HCT116 (cell line): ENCODE measurements around the gene LTBP1.

Source experiments
- ATF3 ChIP-seq: IDR thresholded peaks from 2 replicates; pipeline ENCODE4 v1.6.1; 2012
- CEBPB ChIP-seq: IDR thresholded peaks from 2 replicates; pipeline ENCODE4 v1.6.1; 2012; ENCODE audit warnings: low read depth
- CTCF ChIP-seq, 3 experiments: fragments of 200-600 bp in 1 of 3; sonication (generic) in 1 of 3; IDR thresholded peaks in 2 of 3; conservative IDR thresholded peaks in 1 of 3; 2 replicates each; pipeline ENCODE4 v1.5.1; 2012 to 2017; ENCODE audit warnings: low read depth in 2 of 3, low read length in 2 of 3, antibody characterized with exemption in 1 of 3, borderline replicate concordance in 1 of 3, control low read depth in 1 of 3, mild to moderate bottlenecking in 1 of 3, mixed read lengths in 1 of 3, mixed run types in 1 of 3, moderate library complexity in 1 of 3; ENCODE audit not compliant: insufficient read depth in 1 of 3
- ELF1 ChIP-seq: IDR thresholded peaks from 2 replicates; pipeline ENCODE4 v1.6.1; 2012; ENCODE audit warnings: low read depth, borderline replicate concordance
- EZH2 ChIP-seq: fragments of 200-600 bp; sonication (generic); IDR thresholded peaks from 2 replicates; pipeline ENCODE4 v1.6.1; 2017; ENCODE audit warnings: antibody characterized with exemption, mixed run types
- EZH2phosphoT487 ChIP-seq: fragments of 200-600 bp; IDR thresholded peaks from 2 replicates; pipeline ENCODE4 v1.6.1; 2018; ENCODE audit warnings: antibody characterized with exemption, borderline replicate concordance
- JUND ChIP-seq: IDR thresholded peaks from 2 replicates; pipeline ENCODE4 v1.6.1; 2012
- POLR2A ChIP-seq: IDR thresholded peaks from 2 replicates; pipeline ENCODE4 v1.7.0; 2011; ENCODE audit warnings: borderline replicate concordance; ENCODE audit not compliant: insufficient read depth, insufficient read length; ENCODE audit errors: extremely low read depth
- POLR2AphosphoS5 ChIP-seq: IDR thresholded peaks from 2 replicates; pipeline ENCODE4 v1.6.1; 2011; ENCODE audit warnings: mild to moderate bottlenecking, low read depth, low read length, moderate library complexity
- REST ChIP-seq: IDR thresholded peaks from 2 replicates; pipeline ENCODE4 v1.6.1; 2012; ENCODE audit warnings: low read depth
- SP1 ChIP-seq: IDR thresholded peaks from 2 replicates; pipeline ENCODE4 v1.6.1; 2012; ENCODE audit warnings: low read depth
- YY1 ChIP-seq: IDR thresholded peaks from 2 replicates; pipeline ENCODE4 v1.6.1; 2011; ENCODE audit warnings: low read length, low read depth, moderate library complexity, mild to moderate bottlenecking; ENCODE audit not compliant: insufficient replicate concordance; ENCODE audit errors: extremely low read depth
- ZNF274 ChIP-seq: fragments of 200-500 bp; sonication (Bioruptor generic); IDR thresholded peaks from 2 replicates; pipeline ENCODE4 v1.6.1; 2014; ENCODE audit warnings: mild to moderate bottlenecking, low read depth, low read length, inconsistent platforms

- TF ChIP-seq SP1 (no peak), CTCF (IDR thresholded peaks at IDR 0.05 in 2 of 3, conservative IDR thresholded peaks at IDR 0.05 in 1 of 3; ENCODE audit: borderline replicate concordance in 1 of 3, insufficient read depth in 1 of 3, low read depth in 2 of 3, low read length in 2 of 3) (no peak), POLR2A (no peak), REST (no peak), CEBPB (no peak), JUND (no peak), EZH2phosphoT487 (no peak), POLR2AphosphoS5 (no peak), EZH2 (no peak), ZNF274 (no peak), ATF3 (no peak), YY1 (no peak), ELF1 (no peak)
Measured at GRCh38 chr2:33074197-33074596, 127.4 kb downstream of the LTBP1 start.
